ENCODE results near the gene NFIC.

- TF ChIP-seq REST (IDR thresholded peaks at IDR 0.05) (no peak), GABPA (IDR thresholded peaks at IDR 0.05 in 1 of 2, conservative IDR thresholded peaks at IDR 0.05 in 1 of 2) (no peak), SP1 (IDR thresholded peaks at IDR 0.05) (no peak), JUND (IDR thresholded peaks at IDR 0.05) (no peak), RAD21 (IDR thresholded peaks at IDR 0.05) (no peak)
- TF ChIP-seq, protein P1, sequence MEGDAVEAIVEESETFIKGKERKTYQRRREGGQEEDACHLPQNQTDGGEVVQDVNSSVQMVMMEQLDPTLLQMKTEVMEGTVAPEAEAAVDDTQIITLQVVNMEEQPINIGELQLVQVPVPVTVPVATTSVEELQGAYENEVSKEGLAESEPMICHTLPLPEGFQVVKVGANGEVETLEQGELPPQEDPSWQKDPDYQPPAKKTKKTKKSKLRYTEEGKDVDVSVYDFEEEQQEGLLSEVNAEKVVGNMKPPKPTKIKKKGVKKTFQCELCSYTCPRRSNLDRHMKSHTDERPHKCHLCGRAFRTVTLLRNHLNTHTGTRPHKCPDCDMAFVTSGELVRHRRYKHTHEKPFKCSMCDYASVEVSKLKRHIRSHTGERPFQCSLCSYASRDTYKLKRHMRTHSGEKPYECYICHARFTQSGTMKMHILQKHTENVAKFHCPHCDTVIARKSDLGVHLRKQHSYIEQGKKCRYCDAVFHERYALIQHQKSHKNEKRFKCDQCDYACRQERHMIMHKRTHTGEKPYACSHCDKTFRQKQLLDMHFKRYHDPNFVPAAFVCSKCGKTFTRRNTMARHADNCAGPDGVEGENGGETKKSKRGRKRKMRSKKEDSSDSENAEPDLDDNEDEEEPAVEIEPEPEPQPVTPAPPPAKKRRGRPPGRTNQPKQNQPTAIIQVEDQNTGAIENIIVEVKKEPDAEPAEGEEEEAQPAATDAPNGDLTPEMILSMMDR (IDR thresholded peaks at IDR 0.05; ENCODE audit: low read depth, low read length, missing input control): no peak
- TF ChIP-seq, protein P2, sequence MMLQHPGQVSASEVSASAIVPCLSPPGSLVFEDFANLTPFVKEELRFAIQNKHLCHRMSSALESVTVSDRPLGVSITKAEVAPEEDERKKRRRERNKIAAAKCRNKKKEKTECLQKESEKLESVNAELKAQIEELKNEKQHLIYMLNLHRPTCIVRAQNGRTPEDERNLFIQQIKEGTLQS (IDR thresholded peaks at IDR 0.05): no peak
Observed at GRCh38 chr19:3358689-3359014, 7.7 kb upstream of the NFIC start.
